ENCODE measurements around the gene GFY.
A peak's percentile ranks its signal among the peaks of the same experiment; 100 is the strongest.
"Not testable (repeated sequence)": the region's sequence is repeated elsewhere in the genome, so short reads cannot be mapped to it uniquely, and the experiment has no call there.

GFY gene

GRCh38 chr19:49441960-49442350 lies 16.8 kb downstream of the GFY start:
- H3K4me3 ChIP-seq (ENCODE audit: low read depth, low read length): no peak overlapping the region
- no peak for DNase-seq (ENCODE audit: low read depth)

- peak overlapping the region; percentile 65 for H3K4me3 ChIP-seq (ENCODE audit: low read depth, low read length)
- DNase-seq (ENCODE audit: low read depth): no peak
Observed at GRCh38 chr19:49442354-49442753, 17.2 kb downstream of the GFY start.

DNA sequence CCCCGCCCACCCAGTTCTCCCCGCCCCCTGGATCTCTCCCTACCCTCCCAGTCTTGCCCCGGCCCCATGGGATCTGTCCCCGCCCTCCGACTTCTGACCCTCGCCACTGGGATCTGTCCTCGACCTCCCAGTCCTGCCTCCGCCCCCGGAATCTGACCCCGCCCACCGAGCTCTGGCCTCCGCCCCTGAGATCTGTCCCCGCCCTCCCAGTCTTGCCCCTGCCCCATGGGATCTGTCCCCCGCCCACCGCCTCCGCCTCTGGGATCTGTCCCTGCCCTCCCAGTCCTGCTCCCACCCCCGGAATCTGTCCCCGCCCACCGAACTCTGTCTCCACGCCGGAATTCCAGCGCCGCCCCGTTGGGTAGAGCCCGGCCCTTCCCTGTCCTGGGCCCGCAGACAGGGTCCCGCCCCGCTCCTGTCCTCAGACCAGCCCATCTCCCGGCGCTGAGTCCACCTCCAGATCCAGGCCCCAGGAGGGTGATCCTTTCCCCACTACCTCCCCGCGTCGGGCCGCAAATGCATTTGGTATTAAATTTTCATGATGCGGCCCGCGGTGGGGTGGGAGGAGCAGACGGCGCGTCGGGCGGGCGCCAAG lies 17.7 kb downstream of the GFY start:
- H3K4me3 ChIP-seq (ENCODE audit: low read depth, low read length): peak overlapping the region; percentile 65
- peak; percentile 41 for DNase-seq (ENCODE audit: low read depth)

DNA sequence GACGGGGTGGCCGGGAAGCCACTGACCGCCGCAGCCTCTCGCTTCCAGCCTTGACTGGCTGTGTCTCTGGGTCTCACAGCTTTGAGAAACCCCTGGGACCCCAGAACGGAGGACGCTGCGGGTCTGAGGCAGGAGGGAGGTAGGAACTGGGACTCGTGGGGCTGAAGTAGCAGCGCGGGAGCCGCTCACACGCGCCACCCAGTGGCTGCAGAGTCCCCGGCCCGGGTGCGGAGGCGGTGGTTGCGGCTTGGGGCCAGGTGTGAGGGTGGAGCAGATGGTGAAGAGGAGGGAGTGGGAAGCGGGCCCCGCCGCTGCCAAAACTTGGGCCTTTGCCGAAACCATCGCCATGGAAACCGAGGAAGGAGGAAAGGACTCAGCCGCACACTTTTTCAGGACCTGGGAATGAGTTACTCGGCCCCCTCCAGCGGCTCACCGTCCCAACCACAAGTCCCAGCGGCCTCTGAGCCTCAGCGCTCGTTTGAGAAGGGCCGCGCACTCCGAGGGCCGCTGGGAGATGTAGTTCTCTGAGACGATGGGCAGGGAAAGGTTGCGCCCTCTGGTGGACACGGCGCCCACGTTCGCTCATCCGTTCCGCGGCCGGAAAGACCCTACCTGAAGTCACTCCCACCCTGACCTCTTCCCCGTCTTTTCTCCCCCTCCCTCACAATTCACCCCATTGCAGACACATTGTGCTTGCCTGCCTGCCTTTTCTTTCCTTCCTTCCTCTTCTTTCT lies 18.3 kb downstream of the GFY start:
- H3K4me3 ChIP-seq (ENCODE audit: low read depth, low read length): peak overlapping the region; percentile 65
- DNase-seq (ENCODE audit: low read depth): peak; percentile 82

GRCh38 chr19:49444100-49444700 lies 19.0 kb downstream of the GFY start:
- DNase-seq (ENCODE audit: low read depth); H3K4me3 ChIP-seq (ENCODE audit: low read depth, low read length): not testable (repeated sequence)

DNA sequence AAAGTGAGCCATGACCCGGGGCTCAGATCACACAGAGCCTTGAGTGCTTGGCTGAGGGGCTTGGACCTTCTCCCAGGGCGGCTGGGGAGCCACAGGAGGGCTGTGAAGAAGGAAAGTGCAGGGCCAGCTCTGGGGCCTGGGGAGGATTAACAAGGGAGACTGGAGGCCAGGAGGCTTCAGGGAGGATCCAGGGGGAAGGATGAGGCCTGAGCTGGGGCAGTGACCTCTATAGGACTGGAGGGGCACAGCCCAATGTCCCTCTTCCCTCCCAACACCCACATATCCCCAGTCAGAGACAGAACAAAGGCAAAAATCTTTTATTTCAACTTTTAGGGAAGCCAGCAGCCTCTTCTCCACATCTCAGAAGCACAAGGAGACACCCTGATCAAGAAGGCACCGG lies 20.8 kb downstream of the GFY start:
- no peak overlapping the region for H3K4me3 ChIP-seq (ENCODE audit: low read depth, low read length)
- no peak for DNase-seq (ENCODE audit: low read depth)

- DNase-seq (ENCODE audit: low read depth): no peak
- no peak overlapping the region for H3K4me3 ChIP-seq (ENCODE audit: low read depth, low read length)
Observed at GRCh38 chr19:49447485-49448431, 22.6 kb downstream of the GFY start.

DNA sequence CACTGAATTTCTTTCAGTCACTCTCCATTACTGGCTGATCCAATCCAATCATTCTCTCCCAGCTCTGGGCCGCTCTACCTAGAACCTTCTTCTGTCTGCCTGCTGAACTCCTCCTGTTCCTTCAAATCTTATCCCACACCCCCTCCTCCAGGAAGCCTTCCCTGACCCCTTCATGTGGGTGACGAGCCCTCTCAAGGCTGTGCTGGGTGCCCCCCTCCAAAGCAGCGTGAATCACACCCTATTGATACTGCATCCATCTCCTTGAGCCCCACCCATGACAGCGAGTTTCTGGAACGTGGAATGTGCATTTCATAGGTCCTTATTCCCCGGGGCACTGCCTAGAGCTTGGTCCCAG lies 23.2 kb downstream of the GFY start:
- no peak for DNase-seq (ENCODE audit: low read depth)
- no peak overlapping the region for H3K4me3 ChIP-seq (ENCODE audit: low read depth, low read length)

GRCh38 chr19:49450405-49450804 lies 25.2 kb downstream of the GFY start:
- no peak for DNase-seq (ENCODE audit: low read depth)
- H3K4me3 ChIP-seq (ENCODE audit: low read depth, low read length): peak overlapping the region; percentile 95

GRCh38 chr19:49451430-49452181 lies 26.4 kb downstream of the GFY start, which contains the start of gene PIH1D1:
PIH1D1 (minus strand) TSS chr19:49451814; CDS start chr19:49451574, 240 bp downstream.
- H3K4me3 ChIP-seq (ENCODE audit: low read depth, low read length): peak within 1 kb of the TSS; percentile 95
- DNase-seq (ENCODE audit: low read depth): peak; percentile 96

DNA sequence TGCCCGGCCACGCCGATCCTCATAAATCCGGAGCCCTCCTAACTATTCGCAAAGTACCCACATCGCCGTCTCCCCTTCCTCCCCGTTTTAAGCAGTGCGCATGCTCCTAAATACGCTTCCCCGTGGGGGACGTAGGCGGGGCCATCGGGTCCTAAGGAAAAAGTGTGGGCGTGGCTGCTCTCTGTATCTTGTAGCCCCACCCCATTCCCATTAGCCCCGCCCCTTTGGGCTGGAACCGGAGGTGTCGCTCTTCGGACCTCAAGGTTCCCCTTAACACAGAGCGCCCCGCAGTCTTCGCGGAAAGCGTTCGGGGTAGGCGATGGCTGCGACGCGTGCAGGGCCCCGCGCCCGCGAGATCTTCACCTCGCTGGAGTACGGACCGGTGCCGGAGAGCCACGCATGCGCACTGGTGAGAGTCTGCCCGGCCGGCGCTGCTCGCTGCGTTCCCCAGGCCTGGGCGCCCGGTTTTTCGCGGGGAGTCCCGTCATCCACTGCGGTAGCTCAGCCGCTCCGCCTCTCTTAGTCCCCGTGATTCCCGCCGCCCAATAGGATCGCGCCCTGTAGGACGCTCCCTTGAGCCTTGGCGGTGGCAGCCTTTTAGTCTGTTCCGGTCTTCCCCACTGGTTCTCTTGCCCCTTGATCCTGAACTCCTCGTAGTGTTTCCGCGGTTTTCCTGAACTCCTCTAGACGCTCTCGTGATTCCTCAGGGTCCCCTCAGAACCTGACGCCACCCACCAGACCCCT lies 28.0 kb downstream of the GFY start, which contains the start of gene ALDH16A1:
TSS of gene ALDH16A1 (plus strand) at position 213 of the 744 bp plus-strand sequence. CDS start at position 320, 107 bp downstream.
- DNase-seq (ENCODE audit: low read depth): peak; percentile 91
- H3K4me3 ChIP-seq (ENCODE audit: low read depth, low read length): peak within 1 kb of the TSS; percentile 83

DNA sequence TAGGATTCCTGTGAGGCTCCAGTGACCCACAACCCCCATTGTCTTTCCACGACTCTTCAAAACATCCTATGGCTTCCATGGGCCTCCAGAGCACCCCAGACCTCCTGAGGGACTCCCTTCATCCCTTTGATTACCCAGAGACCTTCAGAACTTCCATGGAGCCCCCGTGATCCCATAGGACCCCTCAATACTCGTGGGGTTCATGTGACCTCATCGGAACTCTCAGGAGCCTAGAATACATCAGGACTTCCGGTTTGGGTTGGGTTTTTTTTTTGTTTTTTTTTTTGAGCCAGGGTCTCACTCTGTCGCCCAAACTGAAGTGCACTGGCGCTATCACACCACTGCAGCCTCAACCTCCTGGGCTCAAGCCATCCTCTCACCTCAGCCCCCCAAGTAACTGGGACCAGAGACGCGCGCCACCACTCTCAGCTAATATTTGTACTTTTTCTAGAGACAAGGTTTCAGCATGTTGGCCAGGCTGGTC lies 28.6 kb downstream of the GFY start:
- DNase-seq (ENCODE audit: low read depth): no peak
- peak overlapping the region; percentile 83 for H3K4me3 ChIP-seq (ENCODE audit: low read depth, low read length)

DNA sequence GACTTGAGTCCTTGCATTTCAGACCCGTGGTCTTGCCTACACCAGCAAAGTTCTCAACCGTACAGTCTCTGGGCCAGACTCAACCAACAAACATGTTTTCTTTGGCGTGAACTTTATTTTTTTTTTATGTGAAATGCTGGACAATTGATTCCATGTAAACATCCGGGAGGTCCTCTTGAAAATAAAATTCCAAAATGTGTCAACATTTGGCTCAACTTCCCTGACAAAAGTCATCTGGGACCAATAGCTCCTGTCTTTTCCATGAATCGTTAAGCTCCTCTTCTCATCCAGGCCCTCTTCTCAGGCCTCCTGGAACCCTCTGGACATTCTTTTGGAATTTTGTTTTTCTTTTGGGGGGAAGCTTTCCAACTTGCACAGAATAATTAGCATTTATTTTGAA lies 30.6 kb downstream of the GFY start:
- DNase-seq (ENCODE audit: low read depth): no peak
- H3K4me3 ChIP-seq (ENCODE audit: low read depth, low read length): no peak overlapping the region

DNA sequence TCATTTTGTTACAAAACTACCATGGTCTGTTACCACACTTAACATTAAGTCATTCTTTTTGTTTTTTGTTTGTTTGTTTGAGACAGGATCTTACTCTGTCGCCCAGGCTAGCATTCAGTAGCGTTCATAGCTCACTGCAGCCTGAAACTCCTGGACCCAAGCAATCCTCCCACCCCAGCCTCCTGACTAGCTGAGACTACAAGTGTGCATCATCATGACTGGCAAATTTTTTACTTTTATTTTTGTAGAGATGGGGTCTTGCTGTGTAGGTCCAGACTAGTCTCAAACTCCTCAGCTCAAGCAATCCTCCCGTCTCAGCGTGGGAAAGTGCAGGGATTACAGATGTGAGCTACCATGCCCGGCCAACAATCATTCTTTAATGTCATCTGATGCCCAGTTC lies 31.1 kb downstream of the GFY start:
- H3K4me3 ChIP-seq (ENCODE audit: low read depth, low read length): no peak overlapping the region
- DNase-seq (ENCODE audit: low read depth): no peak

- no peak for DNase-seq (ENCODE audit: low read depth)
- H3K4me3 ChIP-seq (ENCODE audit: low read depth, low read length): no peak overlapping the region
Observed at GRCh38 chr19:49458567-49458903, 33.3 kb downstream of the GFY start.

GRCh38 chr19:49459388-49459787 lies 34.2 kb downstream of the GFY start:
- no peak for DNase-seq (ENCODE audit: low read depth)

GRCh38 chr19:49461130-49461529 lies 35.9 kb downstream of the GFY start:
- not testable (repeated sequence) for DNase-seq (ENCODE audit: low read depth); H3K4me3 ChIP-seq (ENCODE audit: low read depth, low read length)

More at GRCh38 chr19:49459388-49459787, 34.2 kb downstream of the GFY start:
- no peak overlapping the region for H3K4me3 ChIP-seq (ENCODE audit: low read depth, low read length)

GRCh38 chr19:49461656-49462055 lies 36.5 kb downstream of the GFY start:
- H3K4me3 ChIP-seq (ENCODE audit: low read depth, low read length): no peak overlapping the region
- no peak for DNase-seq (ENCODE audit: low read depth)

Measured in skeletal muscle cell (primary cell).